Measurements from ENCODE around the gene HS3ST1. TPM values are rescaled to one million over a fixed set of nuclear protein-coding genes. Genes with fewer than 3 reads are reported as not detected.

The HS3ST1 gene
- total RNA-seq, 1 donor from 2014 or later, result 8.1 TPM

GRCh38 chr4:11376571-11376970, 52.1 kb downstream of the HS3ST1 start:
- TF ChIP-seq CTCF (IDR thresholded peaks at IDR 0.05) (no peak), POLR2AphosphoS5 (IDR thresholded peaks at IDR 0.05; ENCODE audit: insufficient read depth in 1 of 2, low read depth in 1 of 2) (no peak), POLR2A (IDR thresholded peaks at IDR 0.05) (no peak)
- Histone ChIP-seq H3K4me1 (no peaks in the 10 kb centered on the region), H3K9me3 (no peaks in the 10 kb centered on the region), H3K36me3 (no peaks in the 10 kb centered on the region), H3K27me3 (no peaks in the 10 kb centered on the region), H3K4me3 (no peak overlapping the region), H3K27ac (no peak overlapping the region)
- DNase-seq (ENCODE audit: extremely low spot score in 2 of 2), result no peak
- intact Hi-C loops (cut with DNase I), result no loop called here

GRCh38 chr4:11376146-11376545, 52.5 kb downstream of the HS3ST1 start:
- TF ChIP-seq POLR2A (IDR thresholded peaks at IDR 0.05), result no peak
- no peak for TF ChIP-seq POLR2AphosphoS5 (IDR thresholded peaks at IDR 0.05; ENCODE audit: insufficient read depth in 1 of 2, low read depth in 1 of 2)
- TF ChIP-seq CTCF (IDR thresholded peaks at IDR 0.05), result no peak
- intact Hi-C loops (cut with DNase I), result no loop called here
- Histone ChIP-seq H3K27ac (no peak overlapping the region), H3K4me1 (no peaks in the 10 kb centered on the region), H3K27me3 (no peaks in the 10 kb centered on the region), H3K4me3 (no peak overlapping the region), H3K9me3 (no peaks in the 10 kb centered on the region), H3K36me3 (no peaks in the 10 kb centered on the region)
- no peak for DNase-seq (ENCODE audit: extremely low spot score in 2 of 2)

GRCh38 chr4:11368701-11369115, 60.0 kb downstream of the HS3ST1 start:
- no peaks in the 10 kb centered on the region for H3K9me3 ChIP-seq
- intact Hi-C loops (cut with DNase I), result no loop called here
- no peak overlapping the region for H3K27ac ChIP-seq
- TF ChIP-seq POLR2AphosphoS5 (IDR thresholded peaks at IDR 0.05; ENCODE audit: insufficient read depth in 1 of 2, low read depth in 1 of 2) (no peak), POLR2A (IDR thresholded peaks at IDR 0.05) (no peak), CTCF (IDR thresholded peaks at IDR 0.05) (no peak)
- no peaks in the 10 kb centered on the region for H3K36me3 ChIP-seq
- H3K4me3 ChIP-seq, result no peak overlapping the region
- no peak for DNase-seq (ENCODE audit: extremely low spot score in 2 of 2)
- no peaks in the 10 kb centered on the region for H3K27me3 ChIP-seq
- H3K4me1 ChIP-seq, result no peaks in the 10 kb centered on the region

DNA sequence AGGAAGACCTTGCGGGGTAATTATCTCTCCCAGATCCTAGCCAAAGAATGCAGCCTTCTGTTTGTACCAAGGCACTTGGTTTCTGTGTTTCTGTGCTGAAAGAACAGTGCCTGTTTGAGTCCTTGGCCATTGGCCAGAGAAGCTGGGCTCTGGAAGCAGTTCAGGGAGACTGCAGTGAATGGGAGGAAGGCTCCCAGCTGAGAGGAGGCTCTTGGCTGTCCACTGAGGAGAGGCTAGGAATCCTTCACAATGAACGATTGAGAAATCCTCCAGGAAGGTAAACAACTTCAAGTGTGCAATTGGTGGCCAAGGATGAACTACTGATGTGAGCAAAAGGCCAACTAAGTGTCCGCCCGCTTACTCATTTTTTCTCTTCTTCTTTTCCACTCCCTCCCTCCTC, 61.3 kb downstream of the HS3ST1 start:
- intact Hi-C loops (cut with DNase I), result no loop called here
- Histone ChIP-seq H3K4me1 (no peaks in the 10 kb centered on the region), H3K9me3 (no peaks in the 10 kb centered on the region), H3K27ac (no peak overlapping the region), H3K27me3 (no peaks in the 10 kb centered on the region), H3K36me3 (no peaks in the 10 kb centered on the region), H3K4me3 (no peak overlapping the region)
- DNase-seq (ENCODE audit: extremely low spot score in 2 of 2), result peak in 1 of 2 donors; percentile 90
- TF ChIP-seq CTCF (IDR thresholded peaks at IDR 0.05) (no peak), POLR2A (IDR thresholded peaks at IDR 0.05) (no peak), POLR2AphosphoS5 (IDR thresholded peaks at IDR 0.05; ENCODE audit: insufficient read depth in 1 of 2, low read depth in 1 of 2) (no peak)

- Histone ChIP-seq H3K27me3 (no peaks in the 10 kb centered on the region), H3K36me3 (no peaks in the 10 kb centered on the region), H3K4me1 (no peaks in the 10 kb centered on the region), H3K4me3 (no peak overlapping the region), H3K9me3 (no peaks in the 10 kb centered on the region), H3K27ac (no peak overlapping the region)
- TF ChIP-seq CTCF (IDR thresholded peaks at IDR 0.05), result no peak
- no peak for TF ChIP-seq POLR2A (IDR thresholded peaks at IDR 0.05)
- no peak for TF ChIP-seq POLR2AphosphoS5 (IDR thresholded peaks at IDR 0.05; ENCODE audit: insufficient read depth in 1 of 2, low read depth in 1 of 2)
- intact Hi-C loops (cut with DNase I), result no loop called here
- no peak for DNase-seq (ENCODE audit: extremely low spot score in 2 of 2)
These were observed 61.8 kb downstream of the HS3ST1 start for GRCh38 chr4:11366859-11367258.

Measured in vagina (tissue), 2 donors.